Measurements from ENCODE around the gene LIN7C. TPM values are rescaled to one million over a fixed set of nuclear protein-coding genes. Genes with fewer than 3 reads are reported as not detected.

The LIN7C gene
- polyA plus RNA-seq, 2 of the 4 experiments (the other 2 are of a cell fraction), result 10.1 to 31.0 TPM

DNA sequence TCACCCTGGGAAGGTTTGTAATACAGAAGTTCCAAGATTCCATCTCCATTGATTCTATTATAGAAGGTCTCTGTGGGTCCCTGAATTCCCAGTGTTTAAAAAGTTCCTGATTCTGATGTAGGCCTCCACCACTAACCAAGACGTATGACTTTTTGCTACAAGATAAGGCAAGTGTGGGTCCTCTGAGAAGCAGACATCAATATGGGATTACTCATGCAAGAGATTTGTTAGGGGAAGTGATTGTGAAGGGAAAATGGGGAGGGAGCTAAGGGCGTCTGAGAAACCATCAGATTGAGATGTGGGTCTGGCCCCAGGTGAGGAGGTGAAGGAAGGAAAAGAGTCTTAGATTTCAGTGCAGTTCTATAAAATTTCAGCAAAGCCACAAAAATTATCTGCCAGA is 23.8 kb downstream of the LIN7C start (continued):
- TF ChIP-seq PHF8 (IDR thresholded peaks at IDR 0.05; ENCODE audit: borderline replicate concordance, low read depth), result no peak
- no peak for TF ChIP-seq CHD4 (IDR thresholded peaks at IDR 0.05; ENCODE audit: borderline replicate concordance)
- TF ChIP-seq MAFK (IDR thresholded peaks at IDR 0.05; ENCODE audit: partially characterized antibody), result no peak

DNA sequence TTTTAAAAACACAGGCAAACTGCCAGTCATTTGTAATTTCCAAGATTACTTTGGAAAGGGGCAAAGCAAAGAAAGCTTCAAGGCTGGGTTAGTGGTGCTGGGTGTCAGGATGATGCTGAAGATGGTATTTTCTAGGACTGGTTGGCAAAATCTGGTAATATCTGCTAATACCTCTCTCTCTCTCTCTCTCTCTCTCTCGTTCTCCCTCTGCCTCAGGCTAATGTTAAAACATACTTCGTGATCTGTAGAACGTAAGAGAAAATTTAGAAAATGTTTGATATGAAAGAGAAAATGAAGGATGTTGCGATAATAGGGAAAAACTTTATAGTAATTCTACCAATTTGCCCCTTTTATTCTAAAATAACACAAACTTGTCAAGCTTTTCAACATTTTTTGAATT is 24.6 kb downstream of the LIN7C start:
- CTCF ChIA-PET, result interaction anchor here (0.6 to 8.6 kb wide), 8 partner anchors 17 to 323 kb away, joined by 3 to 73 read pairs (median 4); no protein-coding TSS in a partner anchor

GRCh38 chr11:27477831-27478230 is 28.7 kb downstream of the LIN7C start:
- Histone ChIP-seq H3K4me2 (no peak overlapping the region), H3K27ac (no peak overlapping the region), H3K9me3 (no peaks in the 10 kb centered on the region), H3K4me1 (0 out of 3 replicates have a peak, but pooled peaks cover 5% of the 10 kb centered on the region), H3K4me3 (no peak overlapping the region)
- no peak for ATAC-seq
- TF ChIP-seq MAFK (IDR thresholded peaks at IDR 0.05; ENCODE audit: partially characterized antibody), result no peak
- TF ChIP-seq HOXB13 (CRISPR knock-in tag; IDR thresholded peaks at IDR 0.05; ENCODE audit: low read depth), result no peak
- no peak for TF ChIP-seq HOXB5 (CRISPR knock-in tag; IDR thresholded peaks at IDR 0.05)
- TF ChIP-seq CBX8 (IDR thresholded peaks at IDR 0.05), result no peak
- TF ChIP-seq SREBF2 (IDR thresholded peaks at IDR 0.05), result no peak
- TF ChIP-seq TP53 (CRISPR knock-in tag; IDR thresholded peaks at IDR 0.05), result no peak
- no peak for TF ChIP-seq ZSCAN20 (CRISPR knock-in tag; IDR thresholded peaks at IDR 0.05)
- TF ChIP-seq CHD4 (IDR thresholded peaks at IDR 0.05; ENCODE audit: borderline replicate concordance), result no peak
- TF ChIP-seq ELK1 (IDR thresholded peaks at IDR 0.05; ENCODE audit: low read depth, low read length), result no peak
- no peak for TF ChIP-seq RAD21 (conservative IDR thresholded peaks at IDR 0.05 in 1 of 2, IDR thresholded peaks at IDR 0.05 in 1 of 2)
- TF ChIP-seq POLR2AphosphoS2 (conservative IDR thresholded peaks at IDR 0.05; ENCODE audit: low read length), result no peak
- no peak for TF ChIP-seq FOSB (CRISPR knock-in tag; IDR thresholded peaks at IDR 0.05)
- TF ChIP-seq EHMT2 (IDR thresholded peaks at IDR 0.05; ENCODE audit: low read depth), result no peak
- no peak for TF ChIP-seq KDM5A (IDR thresholded peaks at IDR 0.05)
- no peak for TF ChIP-seq SMC3 (IDR thresholded peaks at IDR 0.05)
- TF ChIP-seq, protein P1, sequence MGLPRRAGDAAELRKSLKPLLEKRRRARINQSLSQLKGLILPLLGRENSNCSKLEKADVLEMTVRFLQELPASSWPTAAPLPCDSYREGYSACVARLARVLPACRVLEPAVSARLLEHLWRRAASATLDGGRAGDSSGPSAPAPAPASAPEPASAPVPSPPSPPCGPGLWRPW (IDR thresholded peaks at IDR 0.05), result no peak
- TF ChIP-seq CBX2 (IDR thresholded peaks at IDR 0.05; ENCODE audit: borderline replicate concordance, low read depth), result no peak
- TF ChIP-seq NFE2L2 (conservative IDR thresholded peaks at IDR 0.05; ENCODE audit: low read length), result no peak
- POLR2A ChIA-PET, result no interaction called here
- CTCF ChIA-PET, result interaction anchor here (0.6 to 7.4 kb wide), 5 partner anchors 7 to 761 kb away, joined by 3 to 65 read pairs (median 4); no protein-coding TSS in a partner anchor
- 61% methylated on average over 2 of the region's 2 CpGs for WGBS (ENCODE audit: missing lambda C conversion rate)
- no peak for DNase-seq (ENCODE audit: low read depth in 1 of 2, low spot score in 1 of 2)
- no peak for FAIRE-seq

More for the DNA sequence above, 24.6 kb downstream of the LIN7C start:
- Histone ChIP-seq H3K27ac (no peak overlapping the region), H3K4me1 (peaks cover 12% of the 10 kb centered on the region; the same call in 2 of the 3 replicates), H3K9me3 (no peaks in the 10 kb centered on the region), H3K4me3 (no peak overlapping the region), H3K4me2 (no peak overlapping the region)
- no peak for TF ChIP-seq E2F6 (IDR thresholded peaks at IDR 0.05; ENCODE audit: borderline replicate concordance, low read depth)
- no peak for TF ChIP-seq JUN (IDR thresholded peaks at IDR 0.05)
- TF ChIP-seq ZNF302 (CRISPR knock-in tag; IDR thresholded peaks at IDR 0.05), result no peak
- TF ChIP-seq, protein P2, sequence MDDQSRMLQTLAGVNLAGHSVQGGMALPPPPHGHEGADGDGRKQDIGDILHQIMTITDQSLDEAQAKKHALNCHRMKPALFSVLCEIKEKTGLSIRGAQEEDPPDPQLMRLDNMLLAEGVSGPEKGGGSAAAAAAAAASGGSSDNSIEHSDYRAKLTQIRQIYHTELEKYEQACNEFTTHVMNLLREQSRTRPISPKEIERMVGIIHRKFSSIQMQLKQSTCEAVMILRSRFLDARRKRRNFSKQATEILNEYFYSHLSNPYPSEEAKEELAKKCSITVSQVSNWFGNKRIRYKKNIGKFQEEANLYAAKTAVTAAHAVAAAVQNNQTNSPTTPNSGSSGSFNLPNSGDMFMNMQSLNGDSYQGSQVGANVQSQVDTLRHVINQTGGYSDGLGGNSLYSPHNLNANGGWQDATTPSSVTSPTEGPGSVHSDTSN (IDR thresholded peaks at IDR 0.05), result no peak
- TF ChIP-seq SMC3 (IDR thresholded peaks at IDR 0.05), result no peak
- no peak for TF ChIP-seq EP300 (IDR thresholded peaks at IDR 0.05)
- no peak for TF ChIP-seq KDM5A (IDR thresholded peaks at IDR 0.05)
- TF ChIP-seq BHLHE40 (IDR thresholded peaks at IDR 0.05; ENCODE audit: low read depth, low read length), result no peak
- TF ChIP-seq PHF8 (IDR thresholded peaks at IDR 0.05; ENCODE audit: borderline replicate concordance, low read depth), result no peak
- no peak for TF ChIP-seq ATOH8 (CRISPR knock-in tag; IDR thresholded peaks at IDR 0.05; ENCODE audit: low read depth)
- no peak for TF ChIP-seq POLR2AphosphoS2 (conservative IDR thresholded peaks at IDR 0.05; ENCODE audit: low read length)
- no peak for TF ChIP-seq ZSCAN20 (CRISPR knock-in tag; IDR thresholded peaks at IDR 0.05)
- no peak for FAIRE-seq
- POLR2A ChIA-PET, result interaction anchor here (0.5 to 0.6 kb wide), 3 partner anchors 20 to 81 kb away, joined by 3 to 6 read pairs (median 3); no protein-coding TSS in a partner anchor
- ATAC-seq, result no peak
- no peak for DNase-seq (ENCODE audit: low read depth in 1 of 2, low spot score in 1 of 2)
- 94% methylated on average over 4 of the region's 4 CpGs for WGBS (ENCODE audit: missing lambda C conversion rate)
